Measurements from ENCODE around the gene COQ8A.
"Not testable (repeated sequence)": the region's sequence is repeated elsewhere in the genome, so short reads cannot be mapped to it uniquely, and the experiment has no call there.

The COQ8A gene

GRCh38 chr1:226985839-226986463 lies 45.9 kb downstream of the COQ8A start:
- DNase-seq = no peak

DNA sequence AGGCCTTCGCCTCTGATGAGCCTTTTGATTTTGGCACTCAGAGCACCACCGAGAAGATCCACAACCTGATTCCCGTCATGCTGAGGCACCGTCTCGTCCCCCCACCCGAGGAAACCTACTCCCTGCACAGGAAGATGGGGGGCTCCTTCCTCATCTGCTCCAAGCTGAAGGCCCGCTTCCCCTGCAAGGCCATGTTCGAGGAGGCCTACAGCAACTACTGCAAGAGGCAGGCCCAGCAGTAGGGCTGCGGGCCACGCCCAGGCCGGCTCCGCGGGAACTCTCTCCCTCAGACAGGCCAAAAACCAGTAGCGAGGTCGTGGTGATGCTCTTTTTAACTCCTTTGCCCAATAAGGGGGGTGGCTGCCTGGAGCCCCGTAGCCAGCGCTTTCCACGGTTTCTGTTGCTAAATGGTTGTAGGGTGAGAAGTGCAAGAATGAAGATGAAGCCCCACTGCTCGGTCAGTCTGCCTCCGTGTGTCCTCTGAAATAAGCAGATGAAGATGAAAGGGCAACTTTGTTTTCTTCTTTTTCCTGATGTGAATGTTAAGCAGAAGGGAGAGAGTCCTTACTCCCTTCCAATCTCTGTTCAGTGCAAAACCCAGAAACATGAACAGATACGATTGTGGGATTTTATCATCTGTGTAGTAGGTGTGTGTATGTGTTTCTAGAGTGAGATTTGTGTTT lies 46.5 kb downstream of the COQ8A start:
- DNase-seq = no peak

DNA sequence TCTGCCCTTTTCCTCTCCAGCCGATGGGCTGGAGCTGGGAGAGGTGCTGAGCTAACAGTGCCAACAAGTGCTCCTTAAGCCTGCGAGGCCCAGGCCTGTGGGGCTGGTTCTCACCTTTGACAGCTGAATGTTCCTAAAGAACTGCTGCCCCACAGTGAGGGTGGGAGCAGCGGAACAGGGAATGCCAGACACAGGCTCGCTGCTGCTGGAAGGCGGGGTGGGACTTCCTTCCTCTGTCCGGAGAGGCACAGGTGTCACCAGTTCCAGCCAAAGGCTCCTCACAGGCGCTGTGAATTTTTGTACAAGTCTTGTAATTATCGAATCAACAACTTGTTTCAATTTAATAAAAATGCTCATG lies 47.1 kb downstream of the COQ8A start:
- no peak for DNase-seq

- DNase-seq = no peak
Observed at GRCh38 chr1:226987623-226988333, 47.7 kb downstream of the COQ8A start.

- no peak for DNase-seq
Observed at GRCh38 chr1:226988334-226988666, 48.2 kb downstream of the COQ8A start.

DNA sequence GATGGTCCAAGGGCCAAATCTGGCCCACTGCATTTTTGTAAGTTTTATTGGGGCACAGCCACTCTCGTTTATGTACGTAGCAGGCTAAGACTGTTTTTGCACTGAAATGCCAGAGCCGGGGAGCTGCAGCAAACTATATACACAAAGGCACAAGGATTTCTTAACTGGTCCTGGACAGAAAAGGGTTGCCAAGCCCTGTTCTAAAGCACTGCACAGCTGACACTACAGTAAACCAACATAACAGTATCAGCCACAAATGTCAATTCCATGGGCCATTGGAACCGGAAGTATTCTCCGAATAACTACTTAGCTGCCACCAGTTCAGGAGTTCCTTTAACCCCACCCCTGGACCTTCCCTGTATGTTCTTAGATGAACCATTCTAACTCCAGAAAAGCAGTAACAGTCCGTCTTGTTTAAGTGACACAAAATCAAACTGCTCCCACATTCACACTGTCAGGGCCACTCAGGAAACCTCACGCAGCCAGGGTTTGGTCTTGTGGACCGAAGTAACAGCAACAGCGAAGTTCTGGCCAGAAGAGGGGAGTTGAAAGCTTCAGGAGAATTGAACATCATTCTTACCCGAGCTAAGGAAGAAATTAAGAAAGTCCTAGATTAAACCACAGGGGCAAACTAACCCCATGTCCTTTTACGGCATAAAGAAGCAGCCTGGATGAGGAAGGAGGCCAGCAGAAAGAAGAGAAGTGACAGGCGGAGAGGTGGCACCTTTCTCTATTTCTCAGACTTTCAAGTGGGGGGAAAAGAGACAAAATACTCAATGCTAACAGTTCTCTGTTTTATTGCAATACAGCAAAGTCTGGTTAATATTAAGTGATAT lies 49.2 kb downstream of the COQ8A start:
- no peak for DNase-seq

DNA sequence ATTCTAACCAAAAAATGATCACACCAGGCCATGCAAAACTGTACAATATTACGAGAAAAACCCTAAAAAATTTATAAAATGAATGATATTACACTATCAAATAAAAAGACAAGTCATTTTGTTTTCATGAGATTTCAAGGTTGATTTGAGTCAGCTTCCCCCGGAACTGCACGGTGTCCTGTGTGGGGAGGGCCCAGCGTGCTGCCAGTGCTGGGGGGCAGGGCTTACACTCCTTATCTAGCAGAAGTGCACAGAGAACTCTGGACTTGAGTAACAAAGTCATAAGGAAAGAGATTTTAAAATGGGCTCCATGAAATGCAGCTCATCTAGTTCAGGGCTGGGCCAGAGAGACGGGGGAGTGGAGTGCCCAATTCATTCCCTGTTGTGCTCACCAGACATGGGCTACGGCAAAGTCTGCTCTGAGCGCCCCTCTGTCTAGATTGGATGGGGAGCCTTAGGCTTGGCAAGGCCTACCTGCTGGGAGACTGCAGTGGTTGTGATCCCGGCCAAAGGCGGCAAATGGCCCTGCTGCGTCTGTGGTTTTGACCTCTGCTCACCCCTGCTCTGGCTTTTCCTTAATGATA lies 50.1 kb downstream of the COQ8A start:
- no peak for DNase-seq

DNA sequence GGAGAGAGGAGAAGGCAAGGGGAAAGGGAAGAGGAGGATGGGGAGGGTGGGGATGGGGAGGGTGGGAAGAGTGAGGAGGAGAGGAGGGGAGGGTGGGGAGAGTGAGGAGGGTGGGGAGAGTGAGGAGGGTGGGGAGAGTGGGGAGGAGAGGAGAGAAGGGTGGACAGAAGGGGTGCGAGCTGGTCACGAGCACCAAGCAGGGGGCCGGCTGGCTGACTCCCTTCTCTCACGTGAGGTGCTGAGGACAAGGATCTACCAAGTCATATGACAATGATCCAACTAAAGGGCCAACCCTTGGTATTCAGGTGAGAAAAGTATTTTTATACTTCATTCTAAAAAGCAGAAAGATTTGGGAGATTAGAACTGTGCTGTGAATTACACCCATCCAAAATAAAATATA lies 51.8 kb downstream of the COQ8A start:
- no peak for DNase-seq

- no peak for DNase-seq
Observed at GRCh38 chr1:226993814-226994585, 53.9 kb downstream of the COQ8A start.

- no peak for DNase-seq
Observed at GRCh38 chr1:226994586-226995364, 54.7 kb downstream of the COQ8A start.

- no peak for DNase-seq
Observed at GRCh38 chr1:226995365-226996332, 55.6 kb downstream of the COQ8A start.

DNA sequence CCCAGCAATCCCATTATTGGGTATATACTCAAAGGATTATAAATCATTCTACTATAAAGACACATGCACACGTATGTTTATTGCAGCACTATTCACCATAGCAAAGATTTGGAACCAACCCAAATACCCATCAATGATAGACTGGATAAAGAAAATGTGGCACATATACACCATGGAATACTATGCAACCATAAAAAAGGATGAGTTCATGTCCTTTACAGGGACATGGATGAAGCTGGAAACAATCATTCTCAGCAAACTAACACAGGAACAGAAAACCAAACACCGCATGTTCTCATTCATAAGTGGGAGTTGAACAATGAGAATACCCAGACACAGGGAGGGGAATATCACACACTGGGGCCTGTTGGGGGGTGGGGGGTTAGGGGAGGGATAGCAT lies 59.5 kb downstream of the COQ8A start:
- not testable (repeated sequence) for DNase-seq

GRCh38 chr1:227002531-227003049 lies 62.5 kb downstream of the COQ8A start:
- DNase-seq = no peak

- no peak for DNase-seq
Observed at GRCh38 chr1:227003165-227003564, 63.1 kb downstream of the COQ8A start.

GRCh38 chr1:227004796-227005195 lies 64.7 kb downstream of the COQ8A start:
- DNase-seq = no peak

- DNase-seq = no peak
Observed at GRCh38 chr1:227006226-227006796, 66.2 kb downstream of the COQ8A start.

- no peak for DNase-seq
Observed at GRCh38 chr1:227009937-227010336, 69.8 kb downstream of the COQ8A start.

DNA sequence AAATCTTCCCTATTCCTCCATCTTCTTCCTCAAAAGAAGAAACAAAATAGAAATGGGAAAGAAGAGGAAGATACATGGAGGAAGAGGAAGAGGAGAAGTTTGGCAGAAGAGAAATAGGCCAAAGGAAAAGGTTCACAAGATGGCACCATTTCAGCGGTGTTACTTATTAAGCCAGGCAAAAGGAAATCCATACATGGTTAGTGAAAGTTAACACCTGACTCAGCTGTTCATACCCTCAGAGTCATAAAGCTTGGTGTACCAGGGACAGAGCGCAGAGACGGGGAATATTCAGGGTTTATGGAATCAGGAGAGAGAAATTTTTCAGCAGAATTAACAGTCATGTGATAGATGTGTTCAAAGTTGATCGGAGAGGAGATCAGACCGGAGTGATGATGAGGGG lies 70.6 kb downstream of the COQ8A start:
- no peak for DNase-seq

DNA sequence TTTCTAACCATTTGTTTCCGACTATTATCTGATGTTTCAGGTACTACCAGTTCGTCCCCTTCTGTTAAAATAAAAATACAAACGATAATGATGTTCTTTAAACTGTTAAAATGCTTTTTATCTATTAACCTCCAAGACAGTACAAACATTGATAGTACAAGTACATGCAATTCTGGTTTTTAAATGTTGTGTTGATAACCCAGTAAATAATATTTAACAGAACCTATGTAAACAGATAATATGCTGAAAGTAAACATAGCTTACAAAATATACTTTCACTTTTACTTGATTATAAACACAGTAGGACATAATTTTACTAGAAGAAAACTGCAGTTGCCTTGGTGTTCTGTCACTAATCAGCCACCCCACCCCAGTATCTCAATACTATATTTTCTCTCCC lies 76.9 kb downstream of the COQ8A start:
- DNase-seq = no peak

DNA sequence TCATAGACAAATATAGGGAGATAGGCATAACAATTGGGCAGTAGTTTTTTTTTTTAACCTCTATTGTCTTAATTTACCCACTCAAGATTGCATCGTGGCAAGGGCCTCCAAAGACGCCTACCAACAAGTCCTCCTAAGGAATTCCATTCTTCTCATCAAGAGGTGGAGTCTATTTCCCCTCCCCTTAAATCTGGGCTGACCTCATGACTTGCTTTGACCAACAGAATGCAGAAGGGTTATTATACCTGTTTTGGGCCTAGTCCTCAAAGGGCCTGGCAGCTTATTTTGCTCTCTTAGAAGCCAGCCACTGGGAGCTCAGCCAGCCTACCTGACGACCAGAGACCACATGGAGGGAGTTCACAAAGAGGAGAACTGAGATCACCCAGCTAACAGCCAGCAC lies 92.3 kb downstream of the COQ8A start:
- no peak for DNase-seq

Measured in activated gamma-delta T cell (primary cell).